IMR-90 (cell line): ENCODE data around the gene ME3. TPM values are rescaled to one million over a fixed set of nuclear protein-coding genes. Genes with fewer than 3 reads are reported as not detected.

Experiments used
- ATAC-seq: fragments of 200-7000 bp; cut with Tn5 transposase; 2 replicates; pipeline ENCODE4 v1.9.1; 2020; ENCODE audit warnings: low read depth, mild to moderate bottlenecking, moderate library complexity
- BruUV-seq: library from RNA; stranded (reverse); fragments of 400-500 nt; replicated peaks from 2 replicates; lab custom pipeline; 2021; lab: Mats Ljungman, UMichigan
- CTCF ChIA-PET: fragments of 300-600 bp; formaldehyde crosslinking; extraction: SDS; loops from one replicate; lab custom pipeline; 2021; ENCODE audit warnings: antibody characterized with exemption; lab: Yijun Ruan, JAX
- POLR2A ChIA-PET: fragments of 300-600 bp; sonication (Branson Sonifier 250); formaldehyde crosslinking; loops from one replicate; lab custom pipeline; 2022; ENCODE audit warnings: antibody characterized with exemption; ENCODE audit not compliant: unreplicated experiment; lab: Charles Lee
- DNase-seq: peaks from one replicate; pipeline ENCODE4 v3.0.0; 2013
- H2AFZ ChIP-seq: replicated peaks from 2 replicates; pipeline ENCODE3; 2013; ENCODE audit warnings: low read length, mild to moderate bottlenecking; ENCODE audit not compliant: poor library complexity
- H2AK5ac ChIP-seq: 2 replicates; pipeline ENCODE4 v1.6.1; 2013; ENCODE audit warnings: low read depth, low read length, inconsistent platforms
- H2AK9ac ChIP-seq: replicated peaks from 2 replicates; pipeline ENCODE3; 2013; ENCODE audit warnings: mild to moderate bottlenecking, low read depth, low read length, moderate library complexity; ENCODE audit not compliant: poor library complexity
- H2BK120ac ChIP-seq: 2 replicates; pipeline ENCODE4 v1.6.1; 2013; ENCODE audit warnings: low read depth, low read length, inconsistent platforms
- H2BK15ac ChIP-seq: 3 replicates; pipeline ENCODE4 v1.6.1; 2013; ENCODE audit warnings: low read depth, low read length, inconsistent platforms
- H2BK20ac ChIP-seq: 2 replicates; pipeline ENCODE4 v1.6.1; 2013; ENCODE audit warnings: low read depth, mild to moderate bottlenecking, inconsistent platforms, low read length, moderate library complexity
- H2BK5ac ChIP-seq: 2 replicates; pipeline ENCODE4 v1.6.1; 2013; ENCODE audit warnings: mild to moderate bottlenecking, low read depth, low read length, inconsistent platforms; ENCODE audit not compliant: poor library complexity, severe bottlenecking
- H3K14ac ChIP-seq: replicated peaks from 2 replicates; pipeline ENCODE4 v1.6.1; 2013; ENCODE audit warnings: low read depth, low read length, inconsistent platforms
- H3K18ac ChIP-seq: 2 replicates; pipeline ENCODE4 v1.6.1; 2013; ENCODE audit warnings: low read depth, low read length, control low read depth
- H3K23ac ChIP-seq: 2 replicates; pipeline ENCODE4 v1.6.1; 2013; ENCODE audit warnings: low read depth, low read length, inconsistent platforms
- H3K27ac ChIP-seq: 2 replicates; pipeline ENCODE4 v1.5.1; 2013; ENCODE audit warnings: mild to moderate bottlenecking, control low read depth, low read length; ENCODE audit not compliant: insufficient read depth
- H3K27me3 ChIP-seq: 2 replicates; pipeline ENCODE4 v1.6.1; 2013; ENCODE audit warnings: low read length; ENCODE audit not compliant: control insufficient read depth, insufficient read depth
- H3K36me3 ChIP-seq: 2 replicates; pipeline ENCODE4 v1.6.1; 2013; ENCODE audit warnings: low read length, mixed read lengths; ENCODE audit not compliant: control insufficient read depth, insufficient read depth
- H3K4ac ChIP-seq: 2 replicates; pipeline ENCODE4 v1.6.1; 2013; ENCODE audit warnings: low read depth, low read length, inconsistent platforms
- H3K4me1 ChIP-seq: 2 replicates; pipeline ENCODE4 v1.6.1; 2013; ENCODE audit warnings: low read length, mixed read lengths; ENCODE audit not compliant: control insufficient read depth, insufficient read depth
- H3K4me2 ChIP-seq: 2 replicates; pipeline ENCODE4 v1.6.1; 2013; ENCODE audit warnings: low read depth, mild to moderate bottlenecking, control low read depth, low read length, moderate library complexity
- H3K4me3 ChIP-seq: 2 replicates; pipeline ENCODE4 v1.5.1; 2013; ENCODE audit warnings: low read depth, mild to moderate bottlenecking, control low read depth, low read length, moderate library complexity; ENCODE audit not compliant: insufficient read depth
- H3K56ac ChIP-seq: 2 replicates; pipeline ENCODE4 v1.6.1; 2013; ENCODE audit warnings: low read length, inconsistent platforms; ENCODE audit not compliant: insufficient read depth; ENCODE audit errors: extremely low read depth
- H3K79me1 ChIP-seq, 2 experiments: 2 replicates each; pipeline ENCODE4 v1.6.1; 2013; ENCODE audit warnings: low read length in 2 of 2, inconsistent platforms in 1 of 2, low read depth in 1 of 2
- H3K9ac ChIP-seq: 2 replicates; pipeline ENCODE4 v1.6.1; 2013; ENCODE audit warnings: low read depth, low read length, control low read depth
- H3K9me1 ChIP-seq: 2 replicates; pipeline ENCODE4 v1.6.1; 2013; ENCODE audit warnings: low read length, inconsistent platforms; ENCODE audit not compliant: insufficient read depth
- H3K9me3 ChIP-seq: 2 replicates; pipeline ENCODE4 v1.6.1; 2013; ENCODE audit warnings: low read length; ENCODE audit not compliant: control insufficient read depth, insufficient read depth
- H4K20me1 ChIP-seq: 2 replicates; pipeline ENCODE4 v1.6.1; 2013; ENCODE audit warnings: low read length, inconsistent platforms; ENCODE audit not compliant: insufficient read depth
- H4K5ac ChIP-seq: 2 replicates; pipeline ENCODE4 v1.6.1; 2013; ENCODE audit warnings: mild to moderate bottlenecking, low read depth, low read length, control low read depth
- H4K8ac ChIP-seq, 2 experiments: 2 replicates each; pipeline ENCODE4 v1.6.1; 2013; ENCODE audit warnings: low read depth in 2 of 2, low read length in 2 of 2, control low read depth in 1 of 2, inconsistent platforms in 1 of 2
- H4K91ac ChIP-seq: 2 replicates; pipeline ENCODE4 v1.6.1; 2013; ENCODE audit warnings: low read depth, low read length, inconsistent platforms; ENCODE audit not compliant: insufficient read depth
- BHLHE40 ChIP-seq: fragments of 150-350 bp; IDR thresholded peaks from 2 replicates; pipeline ENCODE4 v1.6.1; 2016; ENCODE audit warnings: mild to moderate bottlenecking, low read depth, low read length
- CEBPB ChIP-seq: IDR thresholded peaks from 2 replicates; pipeline ENCODE4 v1.6.1; 2012; ENCODE audit warnings: low read depth, low read length, improper control_type of control experiment
- FOS ChIP-seq: fragments of 150-350 bp; IDR thresholded peaks from 2 replicates; pipeline ENCODE4 v1.6.1; 2016; ENCODE audit warnings: low read depth, low read length
- MAZ ChIP-seq: IDR thresholded peaks from 2 replicates; pipeline ENCODE4 v1.6.1; 2012; ENCODE audit warnings: low read depth, mild to moderate bottlenecking, low read length, improper control_type of control experiment, moderate library complexity, borderline replicate concordance
- NFE2L2 ChIP-seq: fragments of 150-350 bp; IDR thresholded peaks from 2 replicates; pipeline ENCODE4 v1.6.1; 2016; ENCODE audit warnings: low read depth, mild to moderate bottlenecking, low read length
- RAD21 ChIP-seq: IDR thresholded peaks from 2 replicates; pipeline ENCODE4 v1.6.1; 2012; ENCODE audit warnings: low read length, improper control_type of control experiment
- RFX5 ChIP-seq: IDR thresholded peaks from 2 replicates; pipeline ENCODE4 v1.8.0; 2012; ENCODE audit warnings: low read depth, mild to moderate bottlenecking, low read length, moderate library complexity
- SMC3 ChIP-seq: fragments of 150-350 bp; IDR thresholded peaks from 2 replicates; pipeline ENCODE4 v1.6.1; 2016; ENCODE audit warnings: low read depth, mild to moderate bottlenecking, antibody characterized with exemption, low read length, moderate library complexity
- WGBS, 2 experiments: methylation state at CpG; one replicate each; pipeline versions ENCODE4 v1.1.5 to v1.1.7; 2013; ENCODE audit warnings: missing lambda C conversion rate in 2 of 2; ENCODE audit not compliant: insufficient read length in 1 of 2; ENCODE audit errors: extremely low coverage in 2 of 2; 5-methylcytosine and 5-hydroxymethylcytosine counted together
- dilution Hi-C: fragments of 300-500 bp; cut with HindIII; formaldehyde crosslinking; loops from one replicate; pipeline ENCODE4 v1.14.3; 2018; ENCODE audit warnings: low sequenced_read_pairs; ENCODE audit not compliant: unreplicated experiment
- in situ Hi-C: fragments of 300-500 bp; cut with MboI; formaldehyde crosslinking; loops from 3 replicates; pipeline ENCODE4 v1.14.3; 2019; ENCODE audit warnings: low sequenced_read_pairs, inconsistent platforms, mixed read lengths
- intact Hi-C: fragments of 100-400 bp; cut with micrococcal nuclease; formaldehyde crosslinking; loops from 2 replicates; pipeline ENCODE4 v1.10.0; 2022
- polyA plus RNA-seq, 3 experiments: library from polyadenylated mRNA; depleted of rRNA; stranded (reverse); fragments of >200 nt; gene quantifications; 2 replicates each; pipeline ENCODE4 v1.2.3, GENCODE V29; 2012; ENCODE audit warnings: low replicate concordance in 1 of 3
- total RNA-seq: library from RNA; depleted of rRNA; stranded (reverse); fragments of >200 nt; gene quantifications from 2 replicates; pipeline ENCODE4 v1.2.3, GENCODE V29; 2012
- TF ChIP-seq, protein P1 (sequence below): conservative IDR thresholded peaks from 2 replicates; pipeline ENCODE4 v1.5.1; 2012; ENCODE audit warnings: mild to moderate bottlenecking, low read depth, low read length, improper control_type of control experiment

ME3 gene
- total and polyA plus RNA-seq, 2 of the 4 experiments (the other 2 are of a cell fraction), result 7.8 to 9.0 TPM

DNA sequence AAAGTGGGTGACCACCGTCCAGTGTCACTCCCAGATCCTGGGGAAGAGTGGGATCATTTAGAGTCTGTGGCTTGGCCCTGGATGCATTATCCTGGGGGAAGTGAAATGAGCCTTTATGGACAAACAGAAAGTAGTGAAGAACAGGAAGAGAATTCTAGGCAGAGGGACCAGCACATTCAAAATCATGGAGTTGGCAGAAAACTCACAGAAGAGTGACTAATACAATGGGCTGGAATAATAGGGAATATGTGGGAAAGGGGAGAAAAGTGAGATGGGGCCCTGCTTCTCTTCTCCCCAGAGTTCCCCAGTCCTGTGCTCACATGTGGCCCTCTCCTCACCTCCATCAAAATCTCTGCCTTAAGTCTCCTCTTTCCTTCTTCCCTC is 213.4 kb downstream of the ME3 start (continued):
- TF ChIP-seq SMC3, result no peak

DNA sequence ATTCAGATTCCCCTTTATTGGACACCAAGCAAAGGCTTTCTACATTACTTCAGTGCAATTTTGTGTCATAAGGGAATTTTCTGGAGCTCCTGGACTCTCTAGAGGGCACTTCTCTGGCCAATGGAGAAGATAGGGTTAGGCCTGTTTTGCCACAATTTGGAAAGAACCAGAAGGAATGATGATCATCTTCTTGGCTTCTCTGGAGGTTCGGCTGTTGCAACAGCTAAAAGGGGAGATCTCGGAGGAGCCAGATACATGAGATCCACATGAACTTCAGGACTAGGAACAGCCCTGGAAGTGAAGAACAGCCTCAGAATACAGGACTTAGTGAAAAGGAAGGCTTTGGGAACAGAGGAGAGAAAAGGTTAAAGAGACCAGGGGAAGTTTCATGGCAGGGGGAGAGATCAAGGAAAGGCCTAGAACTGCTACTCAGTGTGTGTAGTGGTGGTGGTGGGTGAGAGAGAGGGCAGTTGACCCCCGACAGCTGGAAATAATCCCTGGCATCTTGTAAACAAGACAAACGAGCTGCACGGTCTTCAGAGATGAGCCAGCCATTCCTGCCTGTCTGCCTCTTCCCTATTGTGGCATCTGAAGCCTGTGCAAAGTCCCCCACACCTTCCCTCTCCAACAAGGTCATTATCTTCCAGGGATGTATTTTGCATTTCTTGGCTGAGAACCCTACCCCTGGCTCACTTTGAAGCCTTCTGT is 214.0 kb downstream of the ME3 start:
- no peak overlapping the region for H3K4me2 ChIP-seq
- no peak for DNase-seq

More for the DNA sequence above, 214.0 kb downstream of the ME3 start:
- peak overlapping the region; percentile 79 for H2BK120ac ChIP-seq
- peak overlapping the region; percentile 80 for H3K23ac ChIP-seq
- peaks cover 0 to 4% of the 10 kb centered on the region in 2 experiments; a peak in 1 of 4 replicates for H3K79me1 ChIP-seq
- H2AFZ ChIP-seq, result peak overlapping the region; percentile 58
- TF ChIP-seq NFE2L2 (no peak), RAD21 (no peak), RFX5 (no peak), FOS (no peak), SMC3 (no peak), MAZ (no peak), CEBPB (no peak), BHLHE40 (no peak)
- TF ChIP-seq, protein P1, sequence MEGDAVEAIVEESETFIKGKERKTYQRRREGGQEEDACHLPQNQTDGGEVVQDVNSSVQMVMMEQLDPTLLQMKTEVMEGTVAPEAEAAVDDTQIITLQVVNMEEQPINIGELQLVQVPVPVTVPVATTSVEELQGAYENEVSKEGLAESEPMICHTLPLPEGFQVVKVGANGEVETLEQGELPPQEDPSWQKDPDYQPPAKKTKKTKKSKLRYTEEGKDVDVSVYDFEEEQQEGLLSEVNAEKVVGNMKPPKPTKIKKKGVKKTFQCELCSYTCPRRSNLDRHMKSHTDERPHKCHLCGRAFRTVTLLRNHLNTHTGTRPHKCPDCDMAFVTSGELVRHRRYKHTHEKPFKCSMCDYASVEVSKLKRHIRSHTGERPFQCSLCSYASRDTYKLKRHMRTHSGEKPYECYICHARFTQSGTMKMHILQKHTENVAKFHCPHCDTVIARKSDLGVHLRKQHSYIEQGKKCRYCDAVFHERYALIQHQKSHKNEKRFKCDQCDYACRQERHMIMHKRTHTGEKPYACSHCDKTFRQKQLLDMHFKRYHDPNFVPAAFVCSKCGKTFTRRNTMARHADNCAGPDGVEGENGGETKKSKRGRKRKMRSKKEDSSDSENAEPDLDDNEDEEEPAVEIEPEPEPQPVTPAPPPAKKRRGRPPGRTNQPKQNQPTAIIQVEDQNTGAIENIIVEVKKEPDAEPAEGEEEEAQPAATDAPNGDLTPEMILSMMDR, result no peak
- no peak overlapping the region for H3K4me3 ChIP-seq
- peak overlapping the region; percentile 49 to 85 for H4K8ac ChIP-seq
- peak overlapping the region; percentile 81 for H3K14ac ChIP-seq
- WGBS, 2 experiments, result 67% methylated on average over 4 of the region's 5 CpGs; no CpG with 5 or more reads in 1 of the 2 experiments
- H3K18ac ChIP-seq, result peak overlapping the region; percentile 66; the same call in 1 of the 2 replicates
- no peaks in the 10 kb centered on the region for H3K9me3 ChIP-seq
- peak overlapping the region; percentile 86 for H3K4ac ChIP-seq
- H3K4me1 ChIP-seq, result peaks cover 22% of the 10 kb centered on the region
- peak overlapping the region; percentile 94 for H2BK15ac ChIP-seq
- H3K36me3 ChIP-seq, result no peaks in the 10 kb centered on the region
- in situ Hi-C loops, result loop anchor here (5.0 kb wide), 3 partner anchors 149 to 459 kb away; no protein-coding TSS in a partner anchor
- intact Hi-C loops, result loop anchor here (5.0 kb wide), 1 partner anchor 284 kb away; no protein-coding TSS in a partner anchor
- peak overlapping the region; percentile 38 for H2AK9ac ChIP-seq
- no peak overlapping the region for H3K9ac ChIP-seq
- H3K9me1 ChIP-seq, result peaks cover 29% of the 10 kb centered on the region
- dilution Hi-C loops, result no loop called here
- peak overlapping the region; percentile 23 for H2BK5ac ChIP-seq
- H3K27me3 ChIP-seq, result no peaks in the 10 kb centered on the region
- ATAC-seq, result no peak
- H4K20me1 ChIP-seq, result no peaks in the 10 kb centered on the region
- peak overlapping the region; percentile 66; the same call in 1 of the 2 replicates for H4K5ac ChIP-seq
- H4K91ac ChIP-seq, result peak overlapping the region; percentile 86
- no peak overlapping the region for H3K27ac ChIP-seq
- ChIA-PET POLR2A (no interaction called here), CTCF (interaction anchor here (1.2 to 1.4 kb wide), 2 partner anchors 150 to 341 kb away, joined by 3 to 4 read pairs; no protein-coding TSS in a partner anchor)
- H2AK5ac ChIP-seq, result peak overlapping the region; percentile 72
- H3K56ac ChIP-seq, result peak overlapping the region; percentile 30; the same call in 1 of the 2 replicates
- BruUV-seq, result no TSS peak
- peak overlapping the region; percentile 94 for H2BK20ac ChIP-seq
